GM10847 (cell line): ENCODE measurements around the gene NHP2.

ENCODE experiments used
- POLR2A ChIP-seq: IDR thresholded peaks from 2 replicates; pipeline ENCODE4 v1.6.1; 2011; ENCODE audit not compliant: insufficient read length; ENCODE audit errors: extremely low read depth

Gene NHP2

DNA sequence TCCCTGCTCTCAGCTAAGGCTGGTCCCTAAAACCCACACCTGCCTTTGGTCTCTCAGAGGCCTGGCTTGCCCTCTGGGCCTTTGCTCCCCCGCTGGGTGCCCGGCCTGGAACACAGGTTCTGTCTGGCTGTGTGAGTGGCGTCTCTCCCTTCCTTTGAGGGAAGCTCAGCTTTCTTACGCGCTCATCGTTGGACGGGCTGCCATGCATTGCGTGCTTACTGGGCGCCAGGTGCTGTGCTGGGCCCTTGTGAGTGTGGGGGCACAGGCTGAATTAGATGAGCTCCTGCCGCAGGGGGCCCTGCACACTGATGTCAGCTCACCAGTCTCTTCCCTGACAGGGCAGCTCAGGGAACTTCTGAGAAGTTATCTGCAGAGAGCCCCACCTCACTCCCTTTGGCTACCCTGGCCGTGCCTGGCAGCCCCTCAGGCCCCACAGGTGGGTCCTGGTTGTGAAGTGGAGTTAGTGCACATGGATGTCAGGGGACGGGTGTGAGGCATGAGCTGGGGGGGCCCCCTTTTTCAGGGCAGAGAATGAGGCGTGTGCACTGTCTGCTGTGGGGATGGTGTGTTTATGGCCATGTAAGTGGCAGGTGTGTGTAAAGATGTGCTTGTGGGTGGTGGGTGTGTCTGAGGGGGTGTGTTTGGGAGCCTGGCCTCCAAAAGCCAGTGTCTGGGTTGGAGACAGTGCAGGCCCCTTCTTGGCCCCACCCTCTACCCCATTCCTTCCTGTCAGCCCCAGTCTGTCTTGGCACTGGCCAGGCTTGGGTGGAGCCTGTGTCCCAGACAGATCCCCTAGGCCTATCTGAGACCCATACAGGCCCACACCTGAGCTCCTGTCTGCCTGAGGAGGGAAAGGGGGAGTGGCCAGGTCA is 30.4 kb downstream of the NHP2 start:
- TF ChIP-seq POLR2A, result no peak

DNA sequence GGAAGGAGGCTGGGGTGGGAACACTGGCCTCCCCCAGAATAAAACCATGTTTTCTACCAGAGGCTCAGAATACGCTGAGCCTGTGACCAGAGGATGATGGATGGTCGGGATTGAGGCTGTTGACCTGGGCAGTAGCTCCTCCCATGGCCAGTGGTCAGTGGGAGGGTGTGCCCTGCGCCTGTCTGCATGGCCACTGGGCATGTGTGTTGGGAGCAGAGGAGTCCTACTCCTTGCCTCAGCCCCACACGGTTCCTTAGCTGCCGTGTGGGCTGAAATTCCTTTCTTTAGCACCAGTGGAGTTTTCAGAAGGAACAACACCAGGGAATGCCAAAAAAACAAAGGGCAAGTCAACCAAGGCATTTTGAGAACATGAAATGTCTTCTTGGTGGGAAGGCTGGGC is 31.3 kb downstream of the NHP2 start:
- no peak for TF ChIP-seq POLR2A

DNA sequence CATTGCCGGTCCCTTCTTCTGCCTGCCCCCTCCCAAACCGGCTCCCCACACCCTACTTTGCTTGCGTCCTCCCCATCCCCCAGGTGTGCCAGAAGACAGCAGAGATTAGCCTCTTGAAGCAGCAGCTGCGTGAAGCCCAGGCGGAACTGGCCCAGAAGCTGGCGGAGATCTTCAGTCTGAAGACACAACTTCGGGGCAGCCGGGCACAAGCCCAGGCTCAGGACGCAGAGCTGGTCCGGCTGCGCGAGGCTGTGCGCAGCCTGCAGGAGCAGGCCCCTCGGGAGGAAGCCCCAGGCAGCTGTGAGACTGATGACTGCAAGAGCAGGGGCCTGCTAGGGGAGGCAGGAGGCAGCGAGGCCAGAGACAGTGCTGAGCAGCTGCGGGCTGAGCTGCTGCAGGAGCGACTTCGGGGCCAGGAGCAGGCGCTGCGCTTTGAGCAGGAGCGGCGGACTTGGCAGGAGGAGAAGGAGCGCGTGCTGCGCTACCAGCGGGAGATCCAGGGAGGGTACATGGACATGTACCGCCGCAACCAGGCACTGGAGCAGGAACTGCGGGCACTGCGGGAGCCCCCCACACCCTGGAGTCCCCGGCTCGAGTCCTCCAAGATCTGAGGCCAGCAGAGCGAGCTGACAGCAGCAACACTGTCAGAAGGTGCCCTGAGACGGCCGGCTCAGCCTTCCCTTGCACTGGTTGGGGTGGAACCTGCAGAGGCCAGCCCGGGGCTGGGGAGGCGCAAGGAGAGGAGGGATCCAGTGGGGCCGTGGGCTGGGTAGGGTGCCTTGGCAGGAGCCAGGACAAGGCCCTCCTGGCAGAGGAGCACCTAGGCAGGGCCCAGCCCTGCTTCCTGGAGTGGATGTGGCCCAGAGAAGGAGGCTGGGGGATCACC is 32.1 kb downstream of the NHP2 start:
- TF ChIP-seq POLR2A, result no peak

DNA sequence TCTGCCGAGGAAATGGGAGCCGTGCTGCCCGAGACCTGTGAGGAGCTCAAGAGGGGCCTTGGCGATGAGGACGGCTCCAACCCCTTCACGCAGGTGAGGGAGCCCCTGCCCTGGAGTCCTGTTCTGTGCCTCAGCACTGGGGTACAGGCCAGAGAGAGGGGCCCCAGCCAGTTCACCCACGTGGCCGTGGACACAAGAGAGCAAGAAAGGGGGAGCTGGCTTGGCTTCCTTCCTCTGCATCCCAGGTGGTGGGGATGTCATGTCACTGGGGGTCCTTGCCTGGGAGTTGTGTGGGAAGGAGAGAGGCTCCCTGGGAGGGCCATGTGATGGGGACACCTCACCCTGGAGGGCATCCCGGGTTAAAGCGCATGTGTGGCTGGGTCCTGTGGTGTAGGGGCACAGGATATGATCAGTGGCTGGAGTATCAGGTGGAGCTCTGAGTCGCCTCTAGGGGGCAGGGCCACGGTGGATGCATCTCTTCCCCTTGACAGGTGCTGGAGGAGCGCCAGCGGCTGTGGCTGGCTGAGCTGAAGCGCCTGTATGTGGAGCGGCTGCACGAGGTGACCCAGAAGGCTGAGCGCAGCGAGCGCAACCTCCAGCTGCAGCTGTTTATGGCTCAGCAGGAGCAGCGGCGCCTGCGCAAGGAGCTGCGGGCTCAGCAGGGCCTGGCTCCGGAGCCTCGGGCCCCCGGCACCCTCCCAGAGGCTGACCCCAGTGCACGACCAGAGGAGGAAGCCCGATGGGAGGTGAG is 32.9 kb downstream of the NHP2 start:
- TF ChIP-seq POLR2A, result no peak

DNA sequence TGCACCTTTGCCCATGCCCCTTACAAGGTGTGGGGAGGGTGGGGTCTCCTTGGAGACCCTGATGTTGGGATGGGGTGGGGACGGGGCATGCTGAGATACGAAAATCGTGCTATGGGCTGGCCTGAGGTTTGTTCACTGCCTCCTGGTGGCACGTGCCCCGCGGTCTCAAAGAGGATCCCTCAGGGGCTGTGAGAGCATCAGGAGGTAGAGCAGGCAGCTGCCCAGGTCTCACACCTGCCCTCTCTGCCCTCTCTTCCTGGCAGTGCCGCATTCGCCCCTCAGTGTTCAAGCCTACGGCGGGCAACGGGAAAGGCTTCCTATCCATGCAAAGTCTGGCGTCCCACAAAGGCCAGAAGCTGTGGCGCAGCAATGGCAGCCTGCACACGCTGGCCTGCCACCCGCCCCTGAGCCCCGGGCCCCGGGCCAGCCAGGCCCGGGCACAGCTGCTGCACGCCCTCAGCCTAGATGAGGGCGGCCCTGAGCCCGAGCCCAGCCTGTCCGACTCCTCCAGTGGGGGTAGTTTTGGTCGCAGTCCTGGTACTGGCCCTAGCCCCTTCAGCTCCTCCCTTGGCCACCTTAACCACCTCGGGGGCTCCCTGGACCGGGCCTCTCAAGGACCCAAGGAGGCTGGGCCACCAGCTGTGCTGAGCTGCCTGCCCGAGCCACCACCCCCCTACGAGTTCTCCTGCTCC is 33.6 kb downstream of the NHP2 start:
- TF ChIP-seq POLR2A, result no peak

DNA sequence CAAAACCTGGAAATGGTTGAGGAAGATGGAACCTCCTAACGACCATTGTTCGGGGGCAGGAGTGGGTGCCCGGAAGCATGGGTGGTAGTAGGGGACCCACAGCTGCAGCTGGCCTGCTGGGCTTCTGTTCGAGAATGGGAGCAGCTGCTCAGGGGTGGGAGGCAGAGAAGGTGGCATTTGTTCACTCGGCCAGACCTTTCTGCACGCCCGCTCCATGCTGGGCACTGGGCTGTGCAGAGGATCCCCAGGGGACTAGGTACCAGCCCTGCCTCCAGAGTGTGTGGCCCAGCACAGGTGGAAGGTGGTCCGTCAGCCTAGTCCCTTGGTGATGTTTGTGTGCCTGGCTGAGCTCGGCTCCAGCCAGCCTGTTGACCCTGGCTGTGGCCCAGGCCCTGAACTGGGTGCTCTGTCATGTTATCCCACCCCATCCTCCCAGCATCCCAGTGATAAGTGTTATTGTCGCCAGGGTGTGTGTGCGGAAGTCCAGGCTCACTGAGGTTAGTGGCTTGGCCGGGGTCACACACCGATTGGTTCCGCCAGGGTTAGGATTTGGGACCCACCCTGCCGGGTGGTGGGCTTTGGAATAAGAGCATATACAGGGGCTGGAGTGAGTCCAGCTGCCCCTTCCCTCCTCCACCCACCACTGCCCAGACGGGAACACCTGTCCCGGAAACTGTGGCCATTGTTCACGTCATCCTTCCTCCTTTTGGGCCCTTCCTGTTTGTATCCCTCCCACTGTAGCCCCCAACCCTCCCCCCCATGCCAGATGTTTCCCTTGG is 35.6 kb downstream of the NHP2 start:
- no peak for TF ChIP-seq POLR2A

DNA sequence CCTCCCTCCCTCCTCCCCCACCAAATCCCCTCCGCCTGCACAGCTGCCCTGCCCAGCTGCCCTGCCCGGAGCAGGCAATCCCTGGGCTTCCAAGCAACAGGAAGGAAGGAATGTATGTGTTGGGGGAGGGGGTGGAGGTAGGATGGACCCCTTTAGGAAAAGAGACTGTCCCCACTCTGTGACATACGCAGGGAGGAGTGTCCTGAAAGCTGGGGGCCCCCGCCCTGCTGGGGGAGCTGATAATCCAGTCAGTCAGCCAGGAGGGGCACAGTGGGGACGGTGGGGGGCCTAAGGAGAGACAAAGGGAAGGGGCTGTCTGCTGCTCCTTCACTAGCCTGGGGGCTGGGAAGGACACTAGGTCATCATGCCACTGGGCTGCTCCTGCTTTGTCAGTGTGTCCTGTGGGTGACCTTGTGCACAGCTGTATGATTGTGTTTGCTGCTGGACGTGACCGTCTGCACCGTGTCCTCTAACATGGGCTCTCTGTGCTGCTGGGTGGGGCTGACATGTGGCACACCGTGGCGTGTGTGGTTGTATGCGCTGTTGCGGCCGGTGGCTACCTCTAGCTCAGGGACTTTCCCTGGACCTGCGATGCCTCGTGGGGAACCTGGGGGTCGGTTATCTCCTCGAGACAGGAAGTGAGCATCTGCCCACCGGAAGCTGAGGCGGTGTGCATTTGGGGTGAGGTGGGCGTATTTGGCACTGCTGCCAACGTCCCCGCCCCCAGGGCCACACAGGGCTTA is 37.4 kb downstream of the NHP2 start:
- no peak for TF ChIP-seq POLR2A

DNA sequence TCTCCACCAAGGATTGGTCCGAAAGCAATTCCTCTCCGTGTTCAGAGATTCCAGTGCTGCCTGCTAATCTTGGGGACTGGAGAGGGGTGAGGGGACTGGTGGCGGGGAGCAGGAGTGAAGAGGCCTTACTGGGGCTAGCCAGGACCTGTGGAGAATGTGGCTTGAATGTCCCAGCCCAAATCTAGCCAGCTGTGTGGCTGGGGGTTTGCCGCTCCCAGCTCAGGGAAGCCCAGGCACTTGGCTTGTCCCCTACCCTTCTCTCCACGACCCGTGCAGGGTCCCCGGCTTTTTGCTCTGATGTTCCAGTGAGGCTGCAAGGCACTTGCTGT is 37.9 kb downstream of the NHP2 start:
- TF ChIP-seq POLR2A, result no peak

DNA sequence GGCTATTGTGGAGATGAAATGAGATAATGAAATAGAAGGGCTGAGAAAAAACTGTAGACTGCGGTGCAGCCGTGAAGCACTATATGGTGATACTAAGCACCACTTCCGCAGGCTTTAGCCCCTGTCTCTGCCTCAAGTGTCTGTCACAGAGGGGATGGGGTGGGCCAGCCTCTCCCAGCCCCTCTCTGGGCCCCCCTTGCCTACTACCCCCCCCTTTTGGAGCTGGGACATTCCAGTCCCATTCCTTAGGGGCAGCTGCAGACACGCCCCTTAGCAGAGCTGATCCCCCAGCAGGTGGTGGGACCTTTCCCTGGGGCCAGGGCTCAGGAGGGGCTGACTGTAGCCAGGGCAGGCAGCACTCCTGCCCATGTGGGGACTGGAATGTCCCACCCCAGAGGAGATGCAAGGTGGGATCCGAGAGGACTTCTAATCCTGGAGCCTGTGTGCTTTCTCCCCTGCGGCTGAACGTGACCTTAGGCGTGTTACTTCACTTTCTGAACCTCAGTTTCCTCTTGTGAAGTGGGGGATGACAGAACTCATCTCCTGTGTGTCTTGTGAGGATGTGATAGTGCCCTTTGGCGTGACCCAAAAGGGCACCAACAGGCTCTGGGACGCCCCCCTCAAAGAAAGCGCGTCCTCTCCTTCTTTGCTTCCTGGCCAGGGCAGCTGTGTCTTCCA is 38.4 kb downstream of the NHP2 start:
- no peak for TF ChIP-seq POLR2A

DNA sequence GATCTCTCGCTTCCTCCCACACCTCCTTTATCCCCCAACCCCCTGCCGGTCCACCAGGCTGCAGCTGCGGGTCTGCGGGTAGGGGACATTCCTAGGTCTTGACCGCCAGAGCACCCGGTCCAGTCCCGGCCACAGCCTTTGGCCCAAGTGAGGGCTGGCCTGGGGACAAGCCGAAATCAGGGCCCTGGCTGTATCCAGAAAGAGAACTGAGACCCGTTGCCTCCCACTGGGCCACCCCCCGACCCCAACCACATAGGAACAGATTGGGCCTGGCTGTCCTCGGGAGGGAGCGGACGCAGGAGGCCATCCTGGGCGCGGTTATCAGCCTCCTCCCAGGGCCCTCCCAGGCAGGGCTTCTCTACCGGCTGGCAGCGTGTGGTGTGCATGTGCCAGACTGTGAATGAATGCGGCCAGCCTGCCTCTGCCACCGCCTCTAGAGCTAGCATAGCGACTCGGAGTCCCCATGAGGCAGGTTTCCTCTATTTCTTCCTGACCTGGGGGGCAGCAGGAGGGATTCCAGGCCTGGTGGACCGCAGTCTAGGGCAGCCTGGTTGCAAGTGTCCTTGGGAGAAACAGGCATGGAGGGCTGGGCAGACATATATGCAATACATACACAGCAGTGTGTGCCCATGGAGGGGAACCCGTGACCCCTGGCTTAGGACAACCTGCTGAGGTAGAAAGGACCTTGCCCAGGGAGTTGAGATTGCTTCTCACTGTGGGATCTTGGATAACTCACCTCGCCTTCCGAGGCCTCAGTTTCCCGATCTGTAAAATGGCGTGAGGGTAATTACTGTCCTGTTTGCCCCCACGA is 39.2 kb downstream of the NHP2 start:
- TF ChIP-seq POLR2A, result peak; percentile 12

DNA sequence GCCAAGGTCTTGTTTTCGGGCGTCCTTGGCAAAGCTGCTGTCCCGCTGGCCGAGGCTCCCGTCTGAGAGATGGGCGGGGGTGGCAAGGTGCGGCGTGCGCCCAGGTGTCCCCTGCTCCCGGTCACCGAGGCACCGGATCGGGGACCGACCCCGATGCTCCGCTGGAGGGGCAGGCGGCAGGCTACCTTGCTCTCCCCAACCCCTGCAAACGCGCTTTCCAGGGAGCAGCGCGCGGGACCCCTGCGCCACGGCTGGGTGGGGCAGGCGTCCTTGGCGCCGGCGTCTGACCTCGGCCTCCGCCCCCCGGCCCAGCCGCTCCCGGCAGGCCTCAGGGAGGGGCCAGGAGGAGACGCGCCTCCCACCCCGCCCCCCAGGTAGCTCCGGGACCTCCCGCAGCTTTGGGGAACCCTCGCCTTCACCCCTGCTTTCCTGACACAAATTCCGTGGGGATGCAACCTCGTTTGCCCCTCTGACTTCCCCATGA is 39.8 kb downstream of the NHP2 start:
- TF ChIP-seq POLR2A, result no peak

DNA sequence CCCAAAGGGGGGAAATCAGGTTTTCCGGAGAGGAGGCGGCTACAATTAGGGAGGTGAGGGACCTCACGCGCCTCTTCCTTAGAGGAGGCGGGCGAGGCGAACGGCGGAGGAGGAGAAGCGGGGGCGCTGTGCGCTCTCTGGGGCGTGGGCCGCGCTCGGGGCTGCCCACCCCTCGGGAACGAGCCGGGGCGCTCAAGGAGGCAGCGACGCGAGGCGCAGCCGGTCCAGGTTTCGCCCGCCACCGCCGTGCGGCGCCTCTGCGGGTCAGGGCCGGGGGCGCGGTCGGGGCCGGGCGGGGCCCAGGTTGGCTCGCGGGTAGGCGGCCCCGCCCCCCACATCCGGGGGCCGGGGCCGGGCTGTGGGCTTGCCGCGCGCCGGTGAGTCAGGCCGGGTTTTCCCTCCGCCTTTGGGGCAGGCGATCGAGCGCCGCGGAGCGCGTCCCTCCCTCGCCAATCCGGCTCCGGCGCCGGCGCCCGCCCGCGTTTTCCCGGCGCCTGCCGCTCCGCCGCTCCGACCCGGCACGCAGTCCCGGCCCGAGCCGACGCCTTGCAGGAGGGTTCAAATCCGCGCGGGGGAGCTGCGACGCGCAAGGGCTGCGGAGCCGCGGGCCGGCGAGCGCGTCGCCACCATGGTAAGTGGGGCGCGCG is 40.4 kb downstream of the NHP2 start, which contains the start of gene N4BP3:
Gene N4BP3 (plus strand): TSS at position 392 of the 647 bp plus-strand sequence. CDS start 6,052 bp downstream, outside the sequence.
- TF ChIP-seq POLR2A, result peak; percentile 31
